GM18858 (cell line): ENCODE measurements around the gene MCTP2.

Experiments
- ATAC-seq: cut with Tn5 transposase; IDR thresholded peaks from one replicate; pipeline ENCODE4 v1.9.1; 2021; ENCODE audit not compliant: unreplicated experiment

Gene MCTP2

DNA sequence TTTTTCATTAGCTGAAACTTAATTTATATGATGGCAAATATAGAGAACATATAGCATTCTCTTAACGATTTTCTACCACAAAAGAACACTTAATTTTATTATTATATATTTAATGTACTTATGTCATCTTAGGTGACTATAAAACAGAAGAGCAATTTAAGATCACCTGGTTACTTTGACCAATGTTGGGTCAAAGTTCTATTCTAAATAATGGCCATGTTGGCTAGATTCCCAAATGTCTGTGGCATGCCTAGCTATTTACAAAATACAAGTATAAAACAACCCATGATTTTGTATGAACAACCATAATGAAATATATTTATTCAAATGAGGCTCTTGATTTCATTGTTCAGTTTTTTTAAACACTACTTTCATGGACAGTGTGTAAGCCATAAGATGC, 200.9 kb downstream of the MCTP2 start:
- ATAC-seq, result no peak

DNA sequence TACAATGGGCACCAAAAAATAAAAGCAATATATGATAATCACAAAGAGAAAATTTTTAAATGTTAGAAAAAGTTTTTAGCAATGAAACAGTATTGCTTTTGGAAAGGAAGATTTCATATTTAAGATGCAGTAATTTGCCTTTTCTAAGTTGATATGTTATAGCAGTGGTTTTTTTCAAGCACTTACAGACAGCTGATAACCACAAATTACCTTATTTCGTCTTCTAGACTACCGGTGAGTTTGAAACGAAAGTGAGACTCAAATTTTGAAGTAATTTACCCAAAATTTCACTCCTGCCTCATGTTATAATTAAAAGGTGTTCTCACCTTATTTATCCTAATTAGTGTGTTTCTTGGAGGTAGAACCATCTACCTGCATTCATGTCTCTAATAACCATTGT, 207.8 kb downstream of the MCTP2 start:
- ATAC-seq, result no peak

DNA sequence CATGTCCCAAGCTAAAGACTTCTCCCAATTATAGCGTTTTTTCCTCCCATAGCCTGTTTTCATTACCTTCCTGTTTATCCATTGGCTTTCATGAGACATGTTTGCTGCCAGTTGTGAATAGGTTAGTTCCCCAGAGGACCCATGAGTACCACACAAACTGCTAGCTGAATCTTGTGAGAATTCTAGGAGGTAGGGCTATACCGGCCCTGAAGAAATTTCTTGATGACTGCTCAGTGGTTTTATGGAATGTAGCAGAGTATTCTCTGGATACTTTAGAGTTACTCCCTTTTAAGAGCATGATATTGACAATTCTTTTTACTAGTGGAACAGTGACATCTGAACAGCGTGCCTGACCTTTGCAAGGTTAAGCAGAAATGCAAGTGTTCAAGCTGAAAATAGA, 210.4 kb downstream of the MCTP2 start:
- no peak for ATAC-seq

DNA sequence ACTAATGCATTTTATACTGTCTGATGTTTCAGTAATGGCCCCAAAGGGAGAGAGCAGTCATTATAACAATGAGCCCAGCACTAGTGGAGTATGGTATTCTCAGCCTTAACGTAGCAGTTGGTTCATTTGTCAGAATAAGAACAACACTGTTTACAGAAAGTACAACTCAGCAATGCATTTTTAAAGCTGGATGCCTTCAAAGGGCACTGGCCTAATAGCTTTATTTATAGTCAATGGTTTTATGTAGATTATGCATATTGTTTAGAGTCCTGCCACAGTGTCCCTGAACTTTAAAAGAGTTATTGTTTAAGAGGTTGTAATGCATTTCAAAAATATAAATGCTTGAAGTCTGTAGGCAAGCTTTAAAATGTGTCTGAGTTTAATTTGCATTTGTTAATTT, 211.1 kb downstream of the MCTP2 start:
- ATAC-seq, result no peak

DNA sequence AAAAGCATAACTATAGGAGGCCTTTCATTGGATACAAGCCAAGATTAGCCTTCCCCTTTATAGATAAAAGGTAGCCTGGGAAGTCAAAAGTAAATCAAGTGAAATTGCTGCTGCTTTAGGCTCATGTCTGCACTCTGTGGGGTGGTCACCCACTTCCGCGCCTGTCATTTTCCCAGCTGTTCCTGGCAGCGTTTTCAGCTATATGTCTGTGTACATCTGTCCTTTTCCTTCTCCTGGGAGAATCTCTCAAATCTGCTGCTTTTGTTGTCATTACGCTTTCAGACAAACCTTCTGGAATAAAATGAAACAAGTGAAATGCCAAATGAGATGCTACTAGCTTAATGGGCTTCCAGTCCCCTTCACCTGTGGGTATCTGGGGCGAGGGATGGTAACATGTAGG, 211.8 kb downstream of the MCTP2 start:
- ATAC-seq, result no peak

DNA sequence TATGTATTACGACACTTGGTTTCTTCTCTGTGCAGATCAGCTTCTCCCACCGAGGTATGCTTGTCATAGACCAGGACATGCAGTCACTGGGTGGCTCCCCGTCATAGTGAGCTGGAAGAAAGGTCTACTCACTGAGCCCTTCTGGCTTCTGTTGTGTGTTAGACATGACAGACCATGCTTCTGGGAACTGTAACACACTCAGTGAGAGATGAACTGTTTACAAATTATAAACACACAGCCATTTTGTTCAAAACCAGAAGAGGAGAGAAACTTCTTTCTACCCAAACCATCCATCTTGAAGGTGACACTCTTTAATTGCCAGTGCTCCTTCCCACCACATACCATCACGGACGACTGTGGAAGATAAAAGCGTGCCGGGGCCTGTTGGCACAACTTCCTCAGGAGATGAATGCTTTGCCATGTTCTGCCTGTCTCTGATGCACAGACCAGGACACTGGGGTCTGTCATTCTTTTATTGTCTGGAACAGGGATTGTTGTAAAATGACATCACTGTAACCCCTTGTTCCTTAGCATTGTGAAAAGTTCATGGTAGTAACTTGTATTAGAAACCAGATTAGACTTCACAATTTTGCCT, 214.3 kb downstream of the MCTP2 start:
- no peak for ATAC-seq

DNA sequence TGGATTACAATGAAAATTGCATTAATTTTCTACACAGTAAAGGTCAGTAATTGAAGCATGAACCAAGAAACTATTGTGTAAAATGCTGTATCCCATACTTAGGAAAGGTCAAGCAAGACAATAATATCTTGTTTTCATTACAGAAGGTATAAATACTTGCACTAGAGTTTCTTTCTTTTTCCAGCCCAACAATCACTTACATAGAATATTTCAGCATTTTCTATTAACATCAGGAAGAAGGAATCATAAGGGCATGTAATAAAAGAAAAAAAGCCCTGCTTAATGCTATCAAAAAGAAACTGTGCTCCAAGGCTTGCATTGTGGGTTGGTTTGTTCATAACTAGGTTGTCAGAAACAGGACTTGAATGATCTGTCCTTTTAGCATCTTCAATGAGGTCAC, 215.1 kb downstream of the MCTP2 start:
- no peak for ATAC-seq

DNA sequence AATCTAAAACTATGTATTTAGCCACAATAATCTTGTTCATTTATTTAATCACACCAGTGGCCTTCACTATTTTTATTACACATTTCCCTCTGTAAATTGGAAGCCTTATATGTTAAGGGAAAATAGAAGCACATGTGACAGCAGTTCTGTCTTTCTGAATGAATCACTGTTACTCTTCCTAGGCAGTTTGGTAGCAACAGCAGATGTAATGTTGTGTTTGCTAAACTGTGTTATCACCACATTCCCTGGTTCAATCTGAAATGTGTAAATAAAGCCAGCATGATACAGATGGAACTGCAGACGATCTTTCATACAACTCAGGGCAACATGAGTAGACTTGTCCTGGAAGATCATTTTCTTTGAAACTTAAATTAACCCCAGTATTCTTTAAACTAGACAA, 220.1 kb downstream of the MCTP2 start:
- ATAC-seq, result no peak

DNA sequence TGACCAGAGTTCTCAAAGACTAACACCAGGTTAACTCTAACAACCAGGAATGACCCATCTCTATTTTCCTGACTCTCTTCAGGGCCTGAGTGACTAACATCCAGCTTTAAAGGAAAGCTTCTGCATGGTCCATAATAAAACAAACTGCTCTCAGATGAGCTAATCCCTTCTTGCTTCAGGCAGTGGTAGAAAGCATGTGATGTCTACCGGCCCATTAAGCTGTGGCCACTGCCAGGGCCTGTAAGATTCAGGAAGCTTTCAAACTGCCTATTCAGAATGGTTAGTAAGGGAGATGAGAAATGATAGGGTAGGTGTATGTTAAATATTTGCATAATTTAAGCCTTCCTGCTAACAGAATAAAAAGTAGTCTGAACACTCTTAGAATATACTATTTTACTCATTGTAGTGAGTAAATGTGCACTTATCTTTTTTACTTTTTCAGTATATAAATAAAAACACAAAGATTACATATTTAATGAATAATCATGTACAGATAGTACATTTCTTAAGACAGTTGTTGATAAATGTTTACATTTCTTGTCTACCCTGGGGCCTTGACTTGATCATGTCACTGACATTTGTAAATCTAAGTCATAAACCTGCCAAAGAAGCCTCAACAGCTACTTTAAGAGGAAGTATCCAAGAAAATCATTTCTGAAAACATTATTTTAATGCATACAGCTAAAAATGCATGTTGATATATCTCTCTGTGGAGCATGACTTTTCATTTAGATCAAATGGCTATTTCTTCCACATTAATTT, 222.0 kb downstream of the MCTP2 start:
- ATAC-seq, result no peak

DNA sequence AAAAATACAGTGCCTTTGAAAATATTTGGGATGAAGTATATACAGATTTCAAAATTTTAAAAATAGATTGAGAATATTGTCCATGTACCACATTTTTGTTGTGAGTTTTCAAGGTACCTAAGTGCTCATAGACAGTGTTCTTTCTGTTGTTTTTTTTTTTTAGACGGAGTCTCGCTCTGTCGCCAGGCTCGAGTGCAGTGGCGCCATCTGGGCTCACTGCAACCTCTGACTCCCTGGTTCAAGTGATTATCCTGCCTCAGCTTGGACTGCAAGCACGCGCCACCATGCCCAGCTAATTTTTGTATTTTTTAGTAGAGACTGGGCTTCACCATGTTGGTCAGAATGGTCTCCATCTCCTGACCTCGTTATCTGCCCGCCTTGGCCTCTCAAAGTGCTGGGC, 223.9 kb downstream of the MCTP2 start:
- no peak for ATAC-seq

DNA sequence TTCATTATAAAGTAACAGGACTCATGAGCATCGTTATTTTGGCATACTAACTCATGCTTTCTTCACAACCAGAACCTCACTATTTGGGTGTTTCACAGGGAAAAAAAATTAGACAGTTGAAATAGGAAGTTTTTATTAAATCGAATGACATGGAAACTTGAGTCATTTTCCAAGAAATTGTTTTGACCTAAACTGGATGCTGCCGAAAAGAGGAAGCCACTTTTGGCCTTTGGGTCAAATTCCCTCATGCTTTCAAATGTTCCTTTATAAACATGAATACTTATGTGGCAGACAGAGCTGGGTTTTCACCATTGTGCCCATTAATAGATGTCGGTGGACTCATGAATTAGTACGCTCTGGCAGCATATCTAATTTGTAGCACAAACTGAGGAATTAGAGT, 224.9 kb downstream of the MCTP2 start:
- no peak for ATAC-seq

DNA sequence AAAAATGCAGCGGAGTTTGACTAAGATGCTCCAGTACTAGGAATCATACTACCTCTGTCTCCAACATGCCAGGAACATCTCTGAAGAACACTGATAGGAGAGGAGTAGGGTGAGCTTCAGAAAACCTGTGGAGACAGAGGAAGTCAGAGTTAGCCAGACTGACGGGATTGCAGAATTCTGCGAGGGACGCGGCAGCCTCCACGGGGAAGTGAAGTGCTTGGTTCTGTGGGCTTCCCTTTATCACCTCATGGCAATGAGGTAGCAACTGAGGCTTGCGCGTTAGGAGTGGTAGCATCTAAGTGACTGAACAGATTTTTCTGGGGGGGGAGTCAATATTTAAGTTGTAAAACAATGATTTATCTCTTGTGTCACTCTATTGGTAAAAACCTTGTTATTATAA, 226.3 kb downstream of the MCTP2 start:
- no peak for ATAC-seq

DNA sequence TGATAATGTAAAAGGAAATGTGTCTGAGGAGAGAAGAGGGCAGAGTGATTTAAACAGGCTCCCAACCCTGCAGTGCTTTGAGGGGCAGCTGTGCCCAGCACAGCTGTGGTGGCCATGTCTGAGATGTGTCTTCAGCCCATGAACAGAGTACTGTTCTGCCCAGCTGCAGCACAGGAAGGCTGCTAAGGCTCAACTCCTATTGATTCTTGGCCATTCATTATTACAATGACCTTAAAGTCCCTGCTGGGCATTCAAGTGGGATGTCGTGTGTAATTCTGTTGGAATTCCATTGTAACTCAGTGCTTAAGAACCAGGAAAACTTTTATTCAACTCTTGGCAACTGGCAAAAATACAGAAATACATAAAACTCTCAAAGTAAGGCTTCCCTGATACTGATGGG, 229.3 kb downstream of the MCTP2 start:
- no peak for ATAC-seq

DNA sequence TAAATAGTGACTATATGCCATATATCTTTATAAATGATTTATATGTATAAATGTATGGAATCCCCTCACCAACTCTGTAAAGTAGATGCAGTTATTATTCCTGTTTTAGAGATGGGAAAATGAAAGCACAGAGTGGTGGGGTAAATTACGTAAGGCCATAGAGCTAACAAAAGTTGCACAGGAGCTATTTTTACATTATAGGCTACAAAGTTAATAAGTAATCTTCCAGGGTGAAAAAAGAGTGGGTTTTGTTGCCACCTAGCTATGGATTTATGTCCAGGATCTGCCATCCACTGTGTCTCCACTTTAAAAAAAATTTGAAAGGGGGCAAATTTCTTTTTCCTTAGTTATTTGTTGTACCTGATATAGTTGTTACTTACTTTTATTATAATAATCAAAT, 235.7 kb downstream of the MCTP2 start:
- ATAC-seq, result no peak

DNA sequence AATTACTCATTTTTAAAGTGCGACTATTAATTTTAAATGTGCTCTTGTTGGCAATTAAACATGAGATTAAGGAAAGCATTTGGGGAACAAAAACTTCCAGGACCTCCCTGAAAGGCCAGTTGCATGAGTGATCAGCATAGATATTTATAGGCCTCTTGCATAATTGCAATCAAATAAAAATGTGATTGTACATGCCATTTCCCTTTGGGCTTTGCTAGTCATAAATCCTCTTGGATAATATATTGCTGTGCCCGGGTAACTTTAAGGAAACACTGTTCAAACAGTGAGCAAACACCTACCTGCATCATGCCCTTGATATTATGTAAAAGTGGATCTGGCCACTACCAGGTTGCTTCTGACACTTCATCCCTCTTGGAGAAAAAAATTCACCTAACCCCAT, 239.1 kb downstream of the MCTP2 start:
- no peak for ATAC-seq

DNA sequence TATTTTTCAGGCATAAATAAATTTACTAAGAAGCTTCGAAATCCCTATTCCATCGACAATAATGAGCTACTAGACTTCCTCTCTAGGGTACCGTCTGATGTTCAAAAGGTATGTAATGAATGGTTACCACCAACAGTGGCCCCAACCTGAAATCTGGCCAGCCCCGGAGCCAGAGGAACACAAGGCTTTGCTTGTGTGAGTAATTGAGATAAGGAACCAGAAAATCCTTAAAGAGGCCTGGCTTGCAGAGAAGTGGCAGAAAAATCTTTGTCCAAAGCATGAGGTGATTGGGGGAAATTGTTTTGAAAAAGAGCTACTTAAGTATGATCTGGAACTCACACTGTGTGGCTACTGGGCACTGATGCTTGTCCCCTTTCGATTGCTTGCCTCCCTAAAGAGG, 245.3 kb downstream of the MCTP2 start:
- no peak for ATAC-seq

DNA sequence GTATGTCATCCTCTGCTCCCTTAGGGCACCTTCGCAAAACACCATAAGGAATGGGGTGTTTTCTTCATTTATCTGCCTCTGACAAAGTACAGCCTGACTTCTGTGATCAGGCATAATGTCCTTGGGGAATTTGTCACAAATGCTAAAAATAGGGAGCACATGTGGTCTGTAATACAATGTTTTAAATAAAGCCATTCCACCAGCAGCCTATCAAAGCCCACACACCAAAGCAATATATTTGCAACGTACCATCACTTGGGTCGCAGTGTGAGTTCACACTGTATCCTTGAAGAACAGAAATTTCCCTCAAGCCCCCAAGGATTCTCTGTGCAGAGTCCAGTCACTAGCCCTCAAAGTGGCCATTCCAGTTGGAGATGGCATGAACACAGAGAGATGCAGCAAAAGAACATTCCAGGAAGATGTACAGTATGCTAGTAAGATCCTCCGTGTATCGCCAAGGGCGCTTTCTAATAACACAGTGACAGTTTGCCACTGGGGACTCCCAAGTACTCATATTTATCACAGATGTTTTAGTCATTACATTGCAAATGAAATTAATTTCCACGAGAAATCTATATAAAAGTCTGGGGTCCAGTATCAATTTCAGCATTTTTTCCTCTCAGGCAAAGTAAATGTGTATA, 246.7 kb downstream of the MCTP2 start:
- no peak for ATAC-seq

DNA sequence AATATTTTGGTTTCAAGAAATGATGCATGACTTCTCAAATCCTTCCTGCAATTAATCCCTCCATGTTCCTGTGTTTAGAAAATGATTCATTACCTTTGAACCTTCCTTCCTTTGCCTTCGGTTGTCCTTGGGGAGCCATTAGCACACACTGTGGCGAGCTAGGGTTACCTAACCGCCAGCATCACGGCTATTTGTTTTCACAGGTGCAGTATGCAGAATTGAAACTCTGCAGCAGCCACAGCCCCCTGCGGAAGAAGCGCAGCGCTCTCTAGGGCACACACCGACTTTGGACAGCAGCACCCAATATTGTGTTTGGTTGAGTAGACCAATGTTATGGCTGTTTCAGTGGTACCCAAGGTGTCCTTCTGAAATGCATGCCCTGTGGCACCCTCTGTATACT, 247.4 kb downstream of the MCTP2 start:
- no peak for ATAC-seq

DNA sequence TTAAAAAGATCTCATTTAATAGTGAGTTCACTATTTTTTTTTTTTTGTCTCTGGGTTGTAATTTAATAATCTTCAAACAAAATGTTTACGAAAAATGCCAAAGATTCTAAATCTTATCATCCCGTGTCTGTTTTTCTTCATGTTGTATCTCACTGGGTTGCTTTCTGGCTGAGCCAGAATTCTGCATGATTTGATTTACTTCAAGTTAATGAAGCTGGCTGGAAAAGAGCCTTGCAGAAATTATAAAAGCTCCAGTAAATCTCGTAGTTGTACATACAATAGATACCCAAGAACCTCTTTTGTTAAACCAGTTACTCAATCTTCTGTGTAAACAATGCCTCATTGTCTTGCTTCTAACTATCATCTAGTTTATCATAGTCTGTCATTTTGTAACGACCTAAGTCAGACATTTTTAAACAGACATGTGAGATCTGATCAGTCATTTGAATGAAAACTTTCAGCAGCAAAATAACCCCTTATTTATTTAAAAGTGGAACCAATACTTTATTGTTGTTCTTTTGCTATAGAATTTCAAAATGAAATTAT, 249.0 kb downstream of the MCTP2 start:
- ATAC-seq, result no peak

DNA sequence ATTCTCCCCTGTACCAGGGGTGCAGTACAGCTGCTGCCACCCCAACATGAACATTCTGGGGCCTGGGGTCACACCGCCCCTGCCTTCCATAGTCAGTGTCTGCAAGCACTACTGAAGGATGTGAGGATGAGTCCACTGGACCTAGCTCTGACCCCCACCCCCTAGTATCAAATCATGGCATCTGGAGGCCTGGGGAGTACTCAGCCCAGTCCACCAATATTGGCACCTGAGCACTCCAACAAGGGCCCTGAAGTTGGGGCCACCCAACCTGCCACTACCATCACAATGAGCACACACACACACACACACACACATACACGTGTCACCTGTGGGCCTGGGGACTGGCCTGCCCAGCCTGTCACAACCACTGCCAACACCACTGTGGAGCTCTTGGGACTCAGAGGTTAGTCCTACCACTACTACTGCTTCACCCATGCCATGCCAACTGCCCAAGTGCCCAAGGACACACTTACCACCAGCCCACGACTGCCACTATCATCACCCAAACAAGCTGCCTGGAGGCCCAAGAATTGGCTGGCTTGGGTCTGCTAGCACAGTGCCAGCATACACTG, 253.9 kb downstream of the MCTP2 start:
- no peak for ATAC-seq

DNA sequence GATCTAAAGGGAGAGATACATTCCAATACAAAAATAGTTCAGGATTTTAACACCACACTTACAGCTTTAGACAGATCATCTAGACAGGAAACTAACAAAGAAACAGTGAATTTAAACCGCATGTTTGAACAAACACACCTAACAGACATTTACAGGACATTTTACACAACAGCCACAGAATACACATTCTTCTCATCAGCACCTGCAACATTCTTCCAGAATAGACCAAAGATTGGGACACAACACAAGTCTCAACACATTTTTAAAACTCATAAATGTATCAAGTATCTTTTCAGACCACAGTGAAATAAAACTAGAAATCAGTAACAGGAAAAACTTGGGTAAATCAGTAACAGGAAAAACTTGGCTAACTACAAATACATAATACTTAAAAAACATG, 256.3 kb downstream of the MCTP2 start:
- no peak for ATAC-seq

DNA sequence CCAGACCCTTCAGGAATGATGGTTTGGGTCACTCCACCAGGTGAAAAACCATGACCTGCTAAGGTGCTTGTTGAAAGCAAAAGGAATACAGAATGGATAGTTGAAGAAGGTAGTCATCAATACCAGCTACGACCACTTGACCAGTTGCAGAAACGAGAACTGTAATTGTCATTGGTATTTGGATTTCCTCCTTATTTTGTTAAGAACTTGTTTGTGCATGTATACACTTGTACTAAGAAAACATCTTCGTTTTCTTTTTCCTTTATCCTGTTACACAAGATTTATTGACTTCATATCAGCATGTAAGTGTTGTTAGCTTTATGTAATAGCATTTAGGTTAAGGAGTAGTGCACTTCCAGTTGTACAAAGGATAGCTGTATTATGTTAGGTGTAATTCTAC, 261.8 kb downstream of the MCTP2 start:
- no peak for ATAC-seq
